Left ventricle myocardium inferior (tissue), 1 donor: ENCODE measurements around the gene TMEM131L. TPM values are rescaled to one million over a fixed set of nuclear protein-coding genes. Genes with fewer than 3 reads are reported as not detected.

Source experiments
- DNase-seq: peaks from one replicate; pipeline ENCODE4 v3.0.0-alpha.2; 2020
- H3K27ac ChIP-seq: fragments of 200-600 bp; replicated peaks from 2 replicates; pipeline ENCODE4 v1.8.0; 2021
- H3K27me3 ChIP-seq: fragments of 200-600 bp; 2 replicates; pipeline ENCODE4 v1.8.0; 2021; ENCODE audit warnings: low read depth
- H3K36me3 ChIP-seq: fragments of 200-600 bp; 2 replicates; pipeline ENCODE4 v1.8.0; 2021
- H3K4me1 ChIP-seq: fragments of 200-600 bp; 2 replicates; pipeline ENCODE4 v1.8.0; 2021
- H3K4me3 ChIP-seq: fragments of 200-600 bp; 2 replicates; pipeline ENCODE4 v1.8.0; 2021; ENCODE audit warnings: mild to moderate bottlenecking, moderate library complexity
- H3K9me3 ChIP-seq: fragments of 200-600 bp; replicated peaks from 2 replicates; pipeline ENCODE4 v1.8.0; 2021
- intact Hi-C: fragments of 100-400 bp; cut with micrococcal nuclease; formaldehyde crosslinking; loops from one replicate; pipeline ENCODE4 v1.11.0; 2022
- total RNA-seq: library from RNA; stranded (reverse); fragmentation: NEBNext Ultra II Directional; extraction: Animal tissue kit (Norgen Biotek cat#: 25700); gene quantifications from one replicate; pipeline ENCODE4 v1.2.1, GENCODE V29; 2021
- TF ChIP-seq, protein P1 (sequence below): fragments of 200-600 bp; IDR thresholded peaks from 2 replicates; pipeline ENCODE4 v1.8.0; 2021; ENCODE audit warnings: antibody characterized with exemption, mild to moderate bottlenecking, borderline replicate concordance
- donor health status: DM: no; HTN: yes; CAD: no; lungs with severe emphysema.

The TMEM131L gene
- total RNA-seq, 1 donor from 2014 or later = 14.9 TPM

DNA sequence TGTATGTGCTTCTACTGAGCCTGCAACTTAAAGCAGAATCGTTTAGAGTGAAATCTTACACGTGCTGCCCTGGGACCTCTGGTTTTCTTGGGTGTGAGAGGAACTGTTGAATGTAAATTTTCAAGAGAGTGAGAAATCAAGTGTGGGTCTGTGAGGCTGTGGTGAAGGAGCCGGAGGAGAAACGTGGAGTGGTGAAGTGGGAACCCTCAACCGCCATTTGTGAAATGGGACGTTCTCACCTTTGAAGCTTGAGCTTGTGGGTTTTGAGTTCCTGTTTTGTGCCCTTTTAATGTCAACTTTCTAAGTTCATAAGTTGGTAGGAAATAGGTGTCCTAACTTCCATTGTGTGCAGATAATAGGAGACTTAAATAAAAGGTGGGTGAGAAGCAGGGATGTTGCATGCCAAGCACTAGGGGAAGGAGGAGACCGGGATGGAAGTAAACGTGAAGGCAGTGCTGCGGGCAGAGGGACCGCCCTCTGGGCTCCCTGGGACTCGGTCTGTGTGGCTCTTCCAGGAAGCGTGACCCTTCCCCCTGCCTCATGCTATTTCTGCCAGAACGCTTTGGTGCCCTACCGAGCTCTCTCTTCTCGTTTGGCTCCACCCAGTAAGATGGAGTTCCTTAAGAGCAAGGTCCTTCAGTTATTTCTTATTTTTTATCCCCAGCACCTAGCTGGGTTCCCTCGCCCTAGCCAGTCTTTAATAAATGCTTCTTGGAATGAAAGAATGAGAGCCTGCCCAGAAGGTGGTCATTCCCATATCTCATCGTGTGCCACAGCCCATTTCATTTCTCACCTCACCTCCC is 56.0 kb downstream of the TMEM131L start:
- Histone ChIP-seq H3K9me3 (no peaks in the 10 kb centered on the region), H3K4me1 (peaks cover 66% of the 10 kb centered on the region), H3K36me3 (no peaks in the 10 kb centered on the region), H3K4me3 (no peak overlapping the region), H3K27me3 (no peaks in the 10 kb centered on the region), H3K27ac (no peak overlapping the region)
- TF ChIP-seq, protein P1, sequence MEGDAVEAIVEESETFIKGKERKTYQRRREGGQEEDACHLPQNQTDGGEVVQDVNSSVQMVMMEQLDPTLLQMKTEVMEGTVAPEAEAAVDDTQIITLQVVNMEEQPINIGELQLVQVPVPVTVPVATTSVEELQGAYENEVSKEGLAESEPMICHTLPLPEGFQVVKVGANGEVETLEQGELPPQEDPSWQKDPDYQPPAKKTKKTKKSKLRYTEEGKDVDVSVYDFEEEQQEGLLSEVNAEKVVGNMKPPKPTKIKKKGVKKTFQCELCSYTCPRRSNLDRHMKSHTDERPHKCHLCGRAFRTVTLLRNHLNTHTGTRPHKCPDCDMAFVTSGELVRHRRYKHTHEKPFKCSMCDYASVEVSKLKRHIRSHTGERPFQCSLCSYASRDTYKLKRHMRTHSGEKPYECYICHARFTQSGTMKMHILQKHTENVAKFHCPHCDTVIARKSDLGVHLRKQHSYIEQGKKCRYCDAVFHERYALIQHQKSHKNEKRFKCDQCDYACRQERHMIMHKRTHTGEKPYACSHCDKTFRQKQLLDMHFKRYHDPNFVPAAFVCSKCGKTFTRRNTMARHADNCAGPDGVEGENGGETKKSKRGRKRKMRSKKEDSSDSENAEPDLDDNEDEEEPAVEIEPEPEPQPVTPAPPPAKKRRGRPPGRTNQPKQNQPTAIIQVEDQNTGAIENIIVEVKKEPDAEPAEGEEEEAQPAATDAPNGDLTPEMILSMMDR = no peak
- DNase-seq = no peak
- intact Hi-C loops = no loop called here

DNA sequence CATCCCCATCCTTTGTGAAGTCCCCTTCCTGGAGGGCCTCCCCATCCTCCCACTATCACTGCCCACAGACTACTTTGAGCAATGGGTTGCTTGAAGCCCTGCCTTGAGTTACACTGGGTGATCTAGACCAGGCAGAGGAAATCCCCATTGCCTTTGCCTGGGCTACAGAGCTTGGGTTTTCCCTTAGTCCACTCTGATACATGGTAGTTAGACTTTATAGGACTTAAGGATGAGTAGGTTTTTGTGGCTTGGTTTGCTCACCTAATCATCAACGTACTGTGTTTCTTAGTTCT is 56.6 kb downstream of the TMEM131L start:
- TF ChIP-seq, protein P1 = no peak
- DNase-seq = no peak
- Histone ChIP-seq H3K4me1 (peaks cover 61% of the 10 kb centered on the region), H3K27me3 (no peaks in the 10 kb centered on the region), H3K36me3 (no peaks in the 10 kb centered on the region), H3K27ac (no peak overlapping the region), H3K4me3 (no peak overlapping the region), H3K9me3 (no peaks in the 10 kb centered on the region)
- intact Hi-C loops = no loop called here

DNA sequence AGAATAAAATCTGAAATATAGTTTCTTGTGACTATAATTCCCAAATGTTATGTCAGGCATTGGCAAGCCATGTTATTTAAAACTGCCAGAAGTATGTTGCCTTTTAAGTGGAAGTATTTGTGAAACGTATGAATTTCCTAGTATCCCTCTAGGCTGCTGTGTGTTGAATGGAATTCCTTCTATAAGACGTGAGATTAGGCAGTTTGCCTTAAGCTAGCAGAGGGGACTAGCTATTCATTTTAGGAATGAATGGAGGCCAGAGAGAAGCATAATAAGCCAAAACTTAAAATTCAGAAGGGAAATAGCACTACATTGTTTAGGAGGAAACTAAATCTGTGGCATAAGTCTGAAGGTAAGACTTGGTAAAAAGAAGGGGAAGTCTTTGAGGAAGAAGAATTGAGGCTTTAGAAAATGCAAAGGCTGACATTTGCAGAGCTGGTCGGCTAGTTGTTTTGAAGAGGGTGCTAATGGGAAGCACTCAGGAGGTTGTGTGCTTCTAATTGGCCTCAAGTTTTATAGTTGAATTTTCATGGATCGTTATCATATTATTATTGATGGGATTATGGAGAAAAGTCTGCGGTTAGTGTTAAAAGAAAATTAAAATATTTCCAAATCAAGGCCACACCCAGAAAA is 57.1 kb downstream of the TMEM131L start:
- H3K4me3 ChIP-seq = no peak overlapping the region
- no peak overlapping the region for H3K27ac ChIP-seq
- intact Hi-C loops = no loop called here
- peaks cover 56% of the 10 kb centered on the region for H3K4me1 ChIP-seq
- no peaks in the 10 kb centered on the region for H3K27me3 ChIP-seq
- no peaks in the 10 kb centered on the region for H3K9me3 ChIP-seq
- no peak for DNase-seq
- TF ChIP-seq, protein P1 = no peak
- no peaks in the 10 kb centered on the region for H3K36me3 ChIP-seq

DNA sequence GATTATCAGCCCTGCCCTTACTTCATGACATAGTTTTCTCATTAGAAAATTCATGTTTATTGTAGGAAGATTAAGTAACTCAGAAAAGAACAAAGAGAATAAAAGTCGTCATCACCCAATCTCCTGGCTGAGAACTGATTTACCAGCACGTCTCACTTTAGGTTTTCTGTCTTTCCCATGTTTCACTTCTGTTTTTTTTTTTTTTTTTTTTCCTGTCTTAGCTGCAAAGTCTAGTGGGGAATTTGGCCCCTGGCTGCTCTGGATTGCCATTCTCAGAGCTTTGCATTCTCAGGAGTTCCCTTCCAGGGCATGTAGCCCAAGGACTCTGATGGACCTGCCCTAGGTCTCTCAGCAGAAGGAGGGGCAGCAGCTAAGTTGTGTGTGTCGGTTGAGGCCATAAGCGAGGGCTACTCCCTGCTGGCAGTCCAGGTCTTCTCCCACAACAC is 57.8 kb downstream of the TMEM131L start:
- TF ChIP-seq, protein P1 = no peak
- Histone ChIP-seq H3K27ac (no peak overlapping the region), H3K9me3 (no peaks in the 10 kb centered on the region), H3K27me3 (no peaks in the 10 kb centered on the region), H3K36me3 (no peaks in the 10 kb centered on the region), H3K4me1 (peaks cover 52% of the 10 kb centered on the region), H3K4me3 (no peak overlapping the region)
- DNase-seq = no peak
- intact Hi-C loops = no loop called here

DNA sequence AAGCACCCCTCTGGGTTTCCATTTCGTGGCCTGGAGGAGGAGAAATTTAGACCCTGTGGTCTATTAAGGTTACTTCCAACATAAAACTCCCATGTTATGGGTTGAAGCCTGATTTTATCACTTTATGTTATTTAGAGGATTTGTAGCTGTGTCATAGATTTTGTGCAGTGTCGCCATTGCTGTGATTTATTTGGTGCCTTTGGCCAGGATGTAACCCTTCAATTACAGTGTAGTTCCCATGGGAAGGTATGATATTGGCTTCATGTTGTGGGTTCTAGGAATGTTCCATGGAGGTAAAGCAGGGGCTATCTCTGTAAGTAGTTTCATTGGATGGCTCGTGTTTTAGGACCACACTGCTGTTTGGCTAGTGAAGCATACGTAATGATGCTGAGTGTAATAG is 58.5 kb downstream of the TMEM131L start:
- TF ChIP-seq, protein P1 = no peak
- DNase-seq = no peak
- intact Hi-C loops = no loop called here
- Histone ChIP-seq H3K9me3 (no peaks in the 10 kb centered on the region), H3K4me3 (no peak overlapping the region), H3K4me1 (peaks cover 52% of the 10 kb centered on the region), H3K36me3 (no peaks in the 10 kb centered on the region), H3K27me3 (no peaks in the 10 kb centered on the region), H3K27ac (no peak overlapping the region)
